Pancreas (tissue), 10 donors: ENCODE results near the gene NAT9. TPM values are rescaled to one million over a fixed set of nuclear protein-coding genes. Genes with fewer than 3 reads are reported as not detected.

Source experiments
- ATAC-seq, 4 donors: fragments of 200-7000 bp; cut with Tn5 transposase; one replicate each; pipeline versions ENCODE4 v1.8.0 to v1.9.1; 2020; ENCODE audit warnings: mild to moderate bottlenecking in 4 of 4, moderate library complexity in 4 of 4
- DNase-seq, 6 donors: peaks; one replicate each; pipeline ENCODE4 v3.0.0-alpha.2; 2020
- FAIRE-seq: peaks from 2 replicates; lab custom pipeline; 2012; peaks lifted over from hg19 to GRCh38; lab: Jason Lieb, UNC
- H3K27ac ChIP-seq, 4 donors: fragments of 200-600 bp; sonication (generic); 1 replicate in 3 of 4; 2 replicates in 1 of 4; pipeline versions ENCODE4 v1.5.0 to v1.8.0; 2020
- H3K27me3 ChIP-seq, 4 donors: fragments of 200-600 bp; one replicate each; pipeline ENCODE4 v1.8.0; 2021
- H3K36me3 ChIP-seq, 3 donors: fragments of 200-600 bp; sonication (generic) in 1 of 3; one replicate each; pipeline versions ENCODE4 v1.5.0 to v1.8.0; 2020 to 2021
- H3K4me1 ChIP-seq, 3 donors: fragments of 200-600 bp; one replicate each; pipeline ENCODE4 v1.8.0; 2021
- H3K4me3 ChIP-seq, 4 donors: fragments of 200-600 bp; sonication (generic) in 2 of 4; one replicate each; pipeline versions ENCODE4 v1.5.0 to v1.8.0; 2020 to 2021
- H3K9me3 ChIP-seq, 4 donors: fragments of 200-600 bp; one replicate each; pipeline ENCODE4 v1.8.0; 2021
- WGBS, 2 donors: extraction: QIAGEN DNeasy Blood & Tissue Kit; methylation state at CpG; one replicate each; pipeline ENCODE4 v1.1.7; 2013; 5-methylcytosine and 5-hydroxymethylcytosine counted together
- intact Hi-C, 3 donors: fragments of 100-400 bp; cut with DNase I; formaldehyde crosslinking; loops; one replicate each; pipeline versions ENCODE4 v1.11.1 to v1.14.2; 2022
- polyA plus RNA-seq, 2 donors: library from polyadenylated mRNA; stranded (reverse); fragments of 200-250 nt; gene quantifications; one replicate each; pipeline ENCODE4 v1.2.3, GENCODE V29; 2013
- total RNA-seq, 6 donors: library from RNA; stranded (reverse); fragmentation: NEBNext Ultra II Directional in 4 of 6; extraction: Animal tissue kit (Norgen Biotek cat#: 25700) in 4 of 6; gene quantifications; one replicate each; pipeline versions ENCODE4 v1.2.1 to v1.2.4, GENCODE V29; 2021 to 2023
- TF ChIP-seq, protein P1 (sequence below), 4 donors: fragments of 200-600 bp; sonication (generic) in 3 of 4; IDR thresholded peaks; one replicate each; pipeline versions ENCODE4 v1.5.0 to v1.8.0; 2021; ENCODE audit warnings: antibody characterized with exemption in 4 of 4
- donor health status: healthy with polysubstance abuse.
- donor health status: DM: no; HTN: no; CAD: no; lungs with moderate emphysema.
- donor health status: DM: no; HTN: no; CAD: no.
- donor health status: control.
- donor health status: control.
- donor health status: Bipolar disorder and iron deficiency.
- donor health status: DM: yes; HTN: yes; CAD: no.
- donor health status: DM: no; HTN: no; CAD: no.
- donor health status: DM: no; HTN: no; CAD: no.
- donor health status: DM: yes; HTN: yes; CAD: no.

NAT9 gene
- total and polyA plus RNA-seq, 8 donors, result 14.4 to 38.5 (median 24.8) TPM

- Histone ChIP-seq H3K27ac (peak overlapping the region; percentile 72 to 87 (median 80)), H3K27me3 (no peaks in the 10 kb centered on the region), H3K9me3 (no peaks in the 10 kb centered on the region), H3K36me3 (peaks cover 0 to 15% (median 2%) of the 10 kb centered on the region in 3 donors), H3K4me1 (peaks cover 33 to 47% (median 37%) of the 10 kb centered on the region in 3 donors), H3K4me3 (no peak overlapping the region)
- TF ChIP-seq, protein P1, sequence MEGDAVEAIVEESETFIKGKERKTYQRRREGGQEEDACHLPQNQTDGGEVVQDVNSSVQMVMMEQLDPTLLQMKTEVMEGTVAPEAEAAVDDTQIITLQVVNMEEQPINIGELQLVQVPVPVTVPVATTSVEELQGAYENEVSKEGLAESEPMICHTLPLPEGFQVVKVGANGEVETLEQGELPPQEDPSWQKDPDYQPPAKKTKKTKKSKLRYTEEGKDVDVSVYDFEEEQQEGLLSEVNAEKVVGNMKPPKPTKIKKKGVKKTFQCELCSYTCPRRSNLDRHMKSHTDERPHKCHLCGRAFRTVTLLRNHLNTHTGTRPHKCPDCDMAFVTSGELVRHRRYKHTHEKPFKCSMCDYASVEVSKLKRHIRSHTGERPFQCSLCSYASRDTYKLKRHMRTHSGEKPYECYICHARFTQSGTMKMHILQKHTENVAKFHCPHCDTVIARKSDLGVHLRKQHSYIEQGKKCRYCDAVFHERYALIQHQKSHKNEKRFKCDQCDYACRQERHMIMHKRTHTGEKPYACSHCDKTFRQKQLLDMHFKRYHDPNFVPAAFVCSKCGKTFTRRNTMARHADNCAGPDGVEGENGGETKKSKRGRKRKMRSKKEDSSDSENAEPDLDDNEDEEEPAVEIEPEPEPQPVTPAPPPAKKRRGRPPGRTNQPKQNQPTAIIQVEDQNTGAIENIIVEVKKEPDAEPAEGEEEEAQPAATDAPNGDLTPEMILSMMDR (IDR thresholded peaks at IDR 0.05), result no peak
- intact Hi-C loops, result no loop called here
- WGBS, 2 donors, result 61 to 66% methylated on average over 9 to 10 of the region's 10 CpGs
- DNase-seq (peak in 2 of 6 donors; percentile 38 to 59), FAIRE-seq (no peak), ATAC-seq (no peak)
These were observed 9.0 kb downstream of the NAT9 start for GRCh38 chr17:74767111-74767516.

DNA sequence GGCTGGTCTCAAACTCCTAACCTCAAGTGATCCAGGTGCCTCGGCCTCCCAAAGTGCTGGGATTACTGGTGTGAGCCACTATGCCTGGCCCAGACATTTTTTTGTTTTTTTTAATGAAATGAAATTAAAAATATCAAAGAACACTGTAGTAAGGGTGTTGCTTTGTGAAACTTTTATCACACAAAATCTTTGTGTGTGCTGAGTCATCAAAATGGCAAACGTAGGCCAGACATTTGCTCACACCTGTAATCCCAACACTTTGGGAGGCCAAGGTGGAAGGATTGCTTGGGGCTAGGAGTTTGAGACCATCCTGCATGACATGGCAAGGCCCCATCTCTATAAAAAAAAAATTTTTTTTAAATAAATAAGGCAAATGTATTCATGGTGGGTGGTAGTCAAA lies 9.7 kb downstream of the NAT9 start:
- H3K9me3 ChIP-seq, result no peaks in the 10 kb centered on the region
- ATAC-seq, result no peak
- peaks cover 33 to 50% (median 38%) of the 10 kb centered on the region in 3 donors for H3K4me1 ChIP-seq
- intact Hi-C loops, result no loop called here
- TF ChIP-seq, protein P1 (IDR thresholded peaks at IDR 0.05), result no peak
- H3K36me3 ChIP-seq, result peaks cover 0 to 13% (median 0%) of the 10 kb centered on the region in 3 donors
- no peak for FAIRE-seq
- no peak for DNase-seq
- peak overlapping the region in 2 of 4 donors; percentile 87 for H3K27ac ChIP-seq
- WGBS, 2 donors, result 79 to 82% methylated on average over 2 of the region's 2 CpGs
- H3K27me3 ChIP-seq, result no peaks in the 10 kb centered on the region
- H3K4me3 ChIP-seq, result no peak overlapping the region

DNA sequence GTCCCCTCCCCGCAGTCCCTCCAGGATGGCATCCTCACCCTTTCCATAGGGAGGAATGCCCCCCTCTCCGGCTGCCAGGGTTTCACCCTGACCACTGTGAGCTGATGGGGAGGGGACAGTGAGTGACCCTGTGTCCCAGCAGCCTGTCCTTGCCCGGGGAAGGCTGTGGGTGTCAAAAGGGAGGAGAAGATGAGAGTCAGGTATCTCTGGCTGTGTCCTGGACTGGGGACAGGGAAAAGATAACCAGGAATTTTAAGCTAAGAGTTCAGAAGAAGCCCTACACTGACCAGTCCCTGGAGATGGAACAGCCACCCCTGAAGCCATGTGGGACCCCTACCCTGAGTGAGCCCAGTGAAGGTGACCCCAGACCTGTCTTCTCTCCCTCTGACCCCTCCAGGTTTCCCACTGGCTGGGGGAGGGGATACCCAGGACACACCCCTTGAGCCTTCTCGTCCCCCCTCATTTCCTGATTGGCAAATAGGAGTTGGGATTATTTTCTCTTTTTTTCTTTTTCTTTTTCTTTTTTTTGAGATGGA lies 11.3 kb downstream of the NAT9 start:
- Histone ChIP-seq H3K4me1 (peaks cover 35 to 58% (median 46%) of the 10 kb centered on the region in 3 donors), H3K27ac (no peak overlapping the region), H3K9me3 (no peaks in the 10 kb centered on the region), H3K4me3 (no peak overlapping the region), H3K27me3 (no peaks in the 10 kb centered on the region), H3K36me3 (peaks cover 0 to 13% (median 0%) of the 10 kb centered on the region in 3 donors)
- intact Hi-C loops, result no loop called here
- FAIRE-seq, result no peak
- WGBS, 2 donors, result 86 to 92% methylated on average over 4 of the region's 4 CpGs
- TF ChIP-seq, protein P1 (IDR thresholded peaks at IDR 0.05), result no peak
- ATAC-seq, result no peak
- peak in 1 of 6 donors; percentile 31 for DNase-seq

DNA sequence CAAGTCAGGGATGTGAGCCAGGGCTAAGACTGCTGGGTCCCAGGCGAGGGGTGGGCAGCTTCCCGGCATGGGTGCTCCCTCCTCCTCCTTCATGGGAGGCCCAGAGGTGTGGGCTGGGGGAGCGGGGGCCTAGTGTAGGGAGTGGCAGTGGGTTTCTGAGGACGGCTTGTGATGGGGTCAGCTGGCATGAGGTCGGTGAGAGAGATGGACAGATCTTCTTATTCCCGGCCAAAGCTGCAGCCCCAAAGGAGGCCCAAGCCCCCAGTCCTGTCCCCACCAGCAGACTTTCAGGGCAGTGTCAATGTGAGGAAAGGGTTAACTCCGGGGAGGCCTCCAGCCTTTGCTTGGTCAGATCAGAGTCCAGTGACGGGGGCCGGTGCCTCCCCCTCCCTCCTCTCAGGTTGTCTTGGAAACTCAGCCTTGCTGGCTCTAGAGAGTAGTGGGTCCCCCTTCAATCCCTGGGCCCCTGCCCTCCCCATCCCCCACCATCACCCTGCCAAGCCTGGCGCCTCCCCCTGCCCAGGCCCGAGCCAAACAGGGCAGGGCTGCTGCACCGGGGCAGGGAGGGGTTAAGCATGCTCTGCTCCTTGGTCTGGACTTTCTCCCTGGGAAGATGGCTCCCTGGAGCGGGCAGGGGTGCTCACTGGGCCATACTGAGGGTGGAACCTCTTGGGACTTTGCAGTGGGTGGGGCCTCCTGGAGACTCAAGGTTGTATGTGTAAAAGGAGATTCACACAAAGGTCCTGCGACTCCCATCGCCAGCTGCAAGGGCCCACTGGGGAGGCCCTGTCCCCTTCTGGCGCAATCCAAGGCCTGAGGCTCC lies 12.4 kb downstream of the NAT9 start:
- 46 to 50% methylated on average over 16 of the region's 16 CpGs for WGBS, 2 donors

More for the DNA sequence above, 12.4 kb downstream of the NAT9 start:
- H3K36me3 ChIP-seq, result peaks cover 0 to 13% (median 0%) of the 10 kb centered on the region in 3 donors
- FAIRE-seq (no peak), ATAC-seq (peak in 2 of 4 donors; percentile 2 to 22), DNase-seq (peak in 1 of 6 donors; percentile 62)
- H3K27ac ChIP-seq, result peak overlapping the region in 2 of 4 donors; percentile 37 to 39
- no peaks in the 10 kb centered on the region for H3K27me3 ChIP-seq
- intact Hi-C loops, result no loop called here
- no peaks in the 10 kb centered on the region for H3K9me3 ChIP-seq
- TF ChIP-seq, protein P1 (IDR thresholded peaks at IDR 0.05), result no peak
- H3K4me1 ChIP-seq, result peaks cover 37 to 58% (median 47%) of the 10 kb centered on the region in 3 donors
- no peak overlapping the region for H3K4me3 ChIP-seq
